Heart left ventricle (tissue), 16 donors: ENCODE measurements around the gene GIMAP1. TPM values are rescaled to one million over a fixed set of nuclear protein-coding genes. Genes with fewer than 3 reads are reported as not detected.
"Not testable (repeated sequence)": the region's sequence is repeated elsewhere in the genome, so short reads cannot be mapped to it uniquely, and the experiment has no call there.

Source experiments
- ATAC-seq, 4 donors: fragments of 200-7000 bp; cut with Tn5 transposase; one replicate each; pipeline ENCODE4 v1.9.1; 2020 to 2022; ENCODE audit warnings: moderate library complexity in 4 of 4, mild to moderate bottlenecking in 3 of 4, moderate number of reproducible peaks in 1 of 4
- DNase-seq, 5 donors: peaks; one replicate each; pipeline ENCODE4 v3.0.0-alpha.2; 2020
- H3K27ac ChIP-seq, 12 donors: fragments of 200-600 bp; sonication (generic) in 4 of 12; one replicate each; pipeline versions ENCODE4 v1.5.0 to v1.8.0; 2016 to 2022; ENCODE audit warnings: mild to moderate bottlenecking in 2 of 12
- H3K27me3 ChIP-seq, 9 donors: fragments of 200-600 bp; sonication (generic) in 2 of 9; one replicate each; pipeline versions ENCODE4 v1.5.1 to v1.8.0; 2016 to 2022; ENCODE audit warnings: mild to moderate bottlenecking in 3 of 9
- H3K36me3 ChIP-seq, 9 donors: fragments of 200-600 bp; sonication (generic) in 2 of 9; one replicate each; pipeline versions ENCODE4 v1.5.0 to v1.8.0; 2018 to 2022; ENCODE audit warnings: mild to moderate bottlenecking in 2 of 9
- H3K4me1 ChIP-seq, 12 donors: fragments of 200-600 bp; sonication (generic) in 4 of 12; one replicate each; pipeline versions ENCODE4 v1.5.0 to v1.8.0; 2016 to 2022; ENCODE audit warnings: mild to moderate bottlenecking in 3 of 12
- H3K4me3 ChIP-seq, 12 donors: fragments of 200-600 bp; sonication (generic) in 4 of 12; one replicate each; pipeline versions ENCODE4 v1.5.0 to v1.8.0; 2017 to 2022; ENCODE audit warnings: mild to moderate bottlenecking in 9 of 12, moderate library complexity in 4 of 12
- H3K9me3 ChIP-seq, 12 donors: fragments of 200-600 bp; sonication (generic) in 4 of 12; one replicate each; pipeline versions ENCODE4 v1.5.0 to v1.8.0; 2016 to 2022; ENCODE audit warnings: mild to moderate bottlenecking in 1 of 12
- CTCF ChIP-seq, 12 donors: fragments of 200-600 bp; sonication (generic) in 4 of 12; IDR thresholded peaks; one replicate each; pipeline versions ENCODE4 v1.5.0 to v1.8.0; 2018 to 2022; ENCODE audit warnings: antibody characterized with exemption in 12 of 12, mild to moderate bottlenecking in 5 of 12
- POLR2A ChIP-seq, 2 donors: fragments of 450-650 bp; IDR thresholded peaks; one replicate each; pipeline ENCODE4 v1.6.1; 2017; ENCODE audit warnings: antibody characterized with exemption in 2 of 2, mild to moderate bottlenecking in 2 of 2, moderate library complexity in 2 of 2
- WGBS, 4 donors: extraction: QIAGEN DNeasy Blood & Tissue Kit in 2 of 4; methylation state at CpG; one replicate each; pipeline versions ENCODE4 v1.1.5 to v1.1.7; 2013 to 2018; 5-methylcytosine and 5-hydroxymethylcytosine counted together
- intact Hi-C, 10 donors: fragments of 100-400 bp; cut with DNase I; formaldehyde crosslinking; loops; one replicate each; pipeline versions ENCODE4 v1.11.1 to v1.14.2; 2022
- polyA plus RNA-seq, 2 donors: library from polyadenylated mRNA; stranded (reverse); fragments of 200-250 nt; gene quantifications; one replicate each; pipeline ENCODE4 v1.2.3, GENCODE V29; 2013
- total RNA-seq, 9 donors: library from RNA; depleted of rRNA in 2 of 9; stranded (reverse); fragments of >200 nt in 2 of 9; fragmentation: NEBNext Ultra II Directional in 3 of 9; extraction: Animal tissue kit (Norgen Biotek cat#: 25700) in 3 of 9; gene quantifications; one replicate each; pipeline versions ENCODE4 v1.1.0 to v1.2.4, GENCODE V29; 2016 to 2023
- donor health status: ischemic (EF 13 %, LVEDD 7.1; RV severe dilation, severe dysfunction).
- donor health status: healthy with polysubstance abuse.
- donor health status: DM: no; HTN: yes; CAD: no.
- donor health status: DM: no; HTN: no; CAD: no.
- donor health status: ischemic (EF 25% LVEDD 6.9; RV normal size, moderate dysfunction).
- donor health status: ischemic (EF 25% LVEDD 5.7; RV mildly dilated, moderate dysfunction).
- donor health status: healthy.
- donor health status: DM: yes; HTN: yes; CAD: no.
- donor health status: ischemic (EF 35%, LVEDD 5.7; RV mildly dilated, moderate dysfunction).
- donor health status: nonischemic (EF 11% LVEDD 7.7; RV severe dilation, severe dysfunction).
- donor health status: DM: yes; HTN: yes; CAD: no.
- donor health status: PGD.
- donor health status: ischemic (EF 29% LVEDD 5.4; RV normal size, mild dysfunction).
- donor health status: nonischemic (EF 23%, LVEDD 6.1; RV moderate dilation, normal function).

Gene GIMAP1
- total and polyA plus RNA-seq, 11 donors, result 3.4 to 9.7 (median 6.7) TPM

- DNase-seq (no peak), ATAC-seq (no peak)
- Histone ChIP-seq H3K27me3 (no peaks in the 10 kb centered on the region), H3K4me1 (peaks cover 0 to 40% (median 7%) of the 10 kb centered on the region in 12 donors), H3K36me3 (no peaks in the 10 kb centered on the region), H3K9me3 (no peaks in the 10 kb centered on the region), H3K27ac (peak overlapping the region; percentile 53 to 94 (median 70)), H3K4me3 (peak overlapping the region in 2 of 12 donors; percentile 5 to 34)
- no peak for TF ChIP-seq CTCF (IDR thresholded peaks at IDR 0.05)
- TF ChIP-seq POLR2A (IDR thresholded peaks at IDR 0.05), result no peak
- 55 to 68% (median 59%) methylated on average over 2 of the region's 2 CpGs for WGBS, 4 donors
- intact Hi-C loops, result loop anchor here in 2 of 10 donors (5.0 kb wide), 2 partner anchors 42 to 43 kb away; partner anchors contain the start of genes GIMAP1 (in 1 of the 2) and GIMAP6 (in 1 of the 2)
Observed at GRCh38 chr7:150675714-150676113, 40.7 kb upstream of the GIMAP1 start.

DNA sequence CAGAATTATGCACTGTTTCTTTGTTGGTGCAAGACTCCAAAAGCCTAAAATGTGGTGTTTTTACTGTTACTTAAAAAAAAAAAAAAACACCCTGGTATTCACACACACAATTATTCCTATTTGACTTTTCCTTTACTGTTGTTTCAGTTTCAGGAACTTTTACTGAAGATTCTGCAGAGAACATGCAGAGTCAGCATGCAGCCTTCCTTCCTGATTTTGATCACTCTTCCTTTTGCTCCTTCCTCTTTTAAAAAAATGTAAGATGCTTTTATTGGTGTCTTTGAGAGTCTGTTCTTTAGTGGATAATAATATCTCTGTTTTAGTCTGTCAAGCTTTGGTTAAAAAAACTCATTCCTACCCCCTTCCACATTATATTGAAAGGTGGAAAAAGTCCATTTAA, 40.1 kb upstream of the GIMAP1 start:
- peak overlapping the region; percentile 53 to 94 (median 70) for H3K27ac ChIP-seq
- H3K27me3 ChIP-seq, H3K9me3 ChIP-seq, DNase-seq, H3K36me3 ChIP-seq: not testable (repeated sequence)
- H3K4me3 ChIP-seq, result peak overlapping the region in 3 of 12 donors; percentile 5 to 34 (median 15)
- peaks cover 0 to 40% (median 7%) of the 10 kb centered on the region in 12 donors for H3K4me1 ChIP-seq
- ATAC-seq, result peak in 3 of 4 donors; percentile 45 to 64 (median 63)
- intact Hi-C loops, result loop anchor here in 2 of 10 donors (5.0 kb wide), 2 partner anchors 41 to 44 kb away; partner anchors contain the start of genes GIMAP1 (in 1 of the 2) and GIMAP6 (in 1 of the 2)

GRCh38 chr7:150676854-150677253, 39.6 kb upstream of the GIMAP1 start:
- 42 to 56% (median 47%) methylated on average over 3 of the region's 3 CpGs for WGBS, 4 donors
- Histone ChIP-seq H3K4me1 (peaks cover 0 to 40% (median 7%) of the 10 kb centered on the region in 12 donors), H3K27ac (peak overlapping the region; percentile 49 to 94 (median 71)), H3K4me3 (peak overlapping the region in 2 of 12 donors; percentile 15 to 34)
- H3K9me3 ChIP-seq, H3K27me3 ChIP-seq, H3K36me3 ChIP-seq, DNase-seq: not testable (repeated sequence)
- peak in 3 of 4 donors; percentile 61 to 90 (median 61) for ATAC-seq
- intact Hi-C loops, result loop anchor here in 2 of 10 donors (5.0 kb wide), 2 partner anchors 40 to 45 kb away; partner anchors contain the start of genes GIMAP1 (in 1 of the 2) and GIMAP6 (in 1 of the 2)

- DNase-seq, ATAC-seq, H3K4me3 ChIP-seq, H3K36me3 ChIP-seq, H3K9me3 ChIP-seq, H3K27me3 ChIP-seq: not testable (repeated sequence)
- H3K4me1 ChIP-seq, result peaks cover 0 to 46% (median 7%) of the 10 kb centered on the region in 12 donors
- H3K27ac ChIP-seq, result peak overlapping the region in 5 of 12 donors; percentile 5 to 94 (median 58)
- intact Hi-C loops, result loop anchor here in 2 of 10 donors (5.0 kb wide), 2 partner anchors 39 to 46 kb away; partner anchors contain the start of genes GIMAP1 (in 1 of the 2) and GIMAP6 (in 1 of the 2)
- WGBS, 4 donors, result 80 to 87% (median 86%) methylated on average over 11 of the region's 11 CpGs
Observed at GRCh38 chr7:150678601-150679000, 37.8 kb upstream of the GIMAP1 start.

DNA sequence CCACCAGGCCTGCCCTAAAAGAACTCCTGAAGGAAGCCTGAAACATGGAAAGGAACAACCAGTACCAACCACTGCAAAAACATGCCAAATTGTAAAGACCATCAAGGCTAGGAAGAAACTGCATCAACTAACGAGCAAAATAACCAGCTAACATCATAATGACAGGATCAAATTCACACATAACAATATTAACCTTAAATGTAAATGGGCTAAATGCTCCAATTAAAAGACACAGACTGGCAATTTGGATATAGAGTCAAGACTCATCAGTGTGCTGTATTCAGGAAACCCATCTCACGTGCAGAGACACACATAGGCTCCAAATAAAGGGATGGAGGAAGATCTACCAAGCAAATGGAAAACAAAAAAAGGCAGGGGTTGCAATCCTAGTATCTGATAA, 36.0 kb upstream of the GIMAP1 start:
- not testable (repeated sequence) for H3K9me3 ChIP-seq, H3K27me3 ChIP-seq, H3K4me3 ChIP-seq, ATAC-seq, DNase-seq, H3K36me3 ChIP-seq
- Histone ChIP-seq H3K27ac (peak overlapping the region in 2 of 12 donors; percentile 20 to 21), H3K4me1 (peaks cover 0 to 56% (median 10%) of the 10 kb centered on the region in 12 donors)
- WGBS, 4 donors, result 70 to 87% (median 82%) methylated on average over 2 of the region's 2 CpGs
- intact Hi-C loops, result loop anchor here in 3 of 10 donors (5.0 to 10.0 kb wide), 2 partner anchors 37 to 46 kb away; partner anchors contain the start of genes GIMAP1 (in 2 of the 3) and GIMAP6 (in 1 of the 3)

- Histone ChIP-seq H3K27ac (peak within 1 kb of the TSS; percentile 41 to 98 (median 84)), H3K4me3 (peak within 1 kb of the TSS; percentile 2 to 81 (median 56)), H3K36me3 (peaks cover 0 to 15% (median 5%) of the 10 kb centered on the region in 9 donors), H3K27me3 (no peaks in the 10 kb centered on the region), H3K9me3 (peaks cover 0 to 6% (median 0%) of the 10 kb centered on the region in 12 donors), H3K4me1 (peaks cover 0 to 51% (median 7%) of the 10 kb centered on the region in 12 donors)
- TF ChIP-seq POLR2A (IDR thresholded peaks at IDR 0.05) (no peak), CTCF (IDR thresholded peaks at IDR 0.05) (no peak)
- intact Hi-C loops, result loop anchor here in 2 of 10 donors (5.0 to 10.0 kb wide), 2 partner anchors 51 to 53 kb away; partner anchors contain the start of gene GIMAP6 (in 2 of the 2)
- 35 to 38% (median 38%) methylated on average over 6 of the region's 6 CpGs for WGBS, 4 donors
- peak in 1 of 5 donors; percentile 29 for DNase-seq
- ATAC-seq, result peak in 3 of 4 donors; percentile 54 to 92 (median 83)
Observed at GRCh38 chr7:150685219-150686029, 31.0 kb upstream of the GIMAP1 start, which contains the start of gene GIMAP2. Gene GIMAP2 (plus strand): TSS chr7:150685706. CDS start chr7:150687060, 1,354 bp downstream.
